ENCODE data around the gene BBS2.

DNA sequence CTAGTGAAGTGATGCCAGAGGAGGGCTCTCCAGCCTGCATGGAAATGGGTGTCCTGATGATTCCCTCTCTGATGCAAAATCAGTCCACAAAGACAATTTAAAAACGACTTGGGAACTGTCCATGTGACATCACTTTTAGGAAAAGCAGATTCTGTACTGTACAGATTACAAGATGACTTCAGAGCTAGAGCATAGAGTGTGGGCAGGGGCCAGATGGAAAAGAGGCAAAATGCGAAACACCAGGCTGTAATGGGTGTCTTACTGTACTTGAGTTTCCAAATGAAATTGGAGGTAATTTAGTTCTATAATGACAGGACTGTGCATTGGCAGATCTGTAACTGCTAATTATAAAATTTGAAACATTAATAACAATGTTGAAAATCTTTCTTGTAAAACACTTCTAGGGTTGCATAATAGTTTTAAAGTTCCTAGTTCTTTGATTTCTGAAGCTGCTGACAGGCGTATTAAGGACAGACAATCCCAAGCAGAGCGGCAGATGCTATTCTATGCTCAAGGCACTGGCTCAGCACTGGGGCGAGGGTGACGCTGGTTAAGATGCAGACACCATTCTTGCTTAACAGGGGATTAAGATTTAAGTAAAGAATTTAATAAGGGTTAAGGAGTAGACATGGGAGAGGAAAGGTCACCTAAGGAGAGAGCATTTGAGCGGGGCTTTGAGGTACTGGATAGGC lies 38.9 kb downstream of the BBS2 start:
- TF ChIP-seq POLR2A (IDR thresholded peaks at IDR 0.05) (no peak), POLR2AphosphoS5 (IDR thresholded peaks at IDR 0.05) (no peak)
- TF ChIP-seq, protein P1, sequence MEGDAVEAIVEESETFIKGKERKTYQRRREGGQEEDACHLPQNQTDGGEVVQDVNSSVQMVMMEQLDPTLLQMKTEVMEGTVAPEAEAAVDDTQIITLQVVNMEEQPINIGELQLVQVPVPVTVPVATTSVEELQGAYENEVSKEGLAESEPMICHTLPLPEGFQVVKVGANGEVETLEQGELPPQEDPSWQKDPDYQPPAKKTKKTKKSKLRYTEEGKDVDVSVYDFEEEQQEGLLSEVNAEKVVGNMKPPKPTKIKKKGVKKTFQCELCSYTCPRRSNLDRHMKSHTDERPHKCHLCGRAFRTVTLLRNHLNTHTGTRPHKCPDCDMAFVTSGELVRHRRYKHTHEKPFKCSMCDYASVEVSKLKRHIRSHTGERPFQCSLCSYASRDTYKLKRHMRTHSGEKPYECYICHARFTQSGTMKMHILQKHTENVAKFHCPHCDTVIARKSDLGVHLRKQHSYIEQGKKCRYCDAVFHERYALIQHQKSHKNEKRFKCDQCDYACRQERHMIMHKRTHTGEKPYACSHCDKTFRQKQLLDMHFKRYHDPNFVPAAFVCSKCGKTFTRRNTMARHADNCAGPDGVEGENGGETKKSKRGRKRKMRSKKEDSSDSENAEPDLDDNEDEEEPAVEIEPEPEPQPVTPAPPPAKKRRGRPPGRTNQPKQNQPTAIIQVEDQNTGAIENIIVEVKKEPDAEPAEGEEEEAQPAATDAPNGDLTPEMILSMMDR (IDR thresholded peaks at IDR 0.05), result no peak
